Measurements from ENCODE around the gene ACTL7A.

The ACTL7A gene

GRCh38 chr9:108831496-108832178 lies 30.4 kb upstream of the ACTL7A start:
- TF ChIP-seq CTCF (conservative IDR thresholded peaks at IDR 0.05), result no peak
- no peak for TF ChIP-seq ZFX (IDR thresholded peaks at IDR 0.05)
- H3K27ac ChIP-seq, result no peak overlapping the region

- H3K27ac ChIP-seq, result no peak overlapping the region
- TF ChIP-seq CTCF (conservative IDR thresholded peaks at IDR 0.05) (no peak), ZFX (IDR thresholded peaks at IDR 0.05) (no peak)
Measured at GRCh38 chr9:108832179-108832500, 29.9 kb upstream of the ACTL7A start.

GRCh38 chr9:108834959-108835665 lies 27.0 kb upstream of the ACTL7A start:
- no peak for TF ChIP-seq CTCF (conservative IDR thresholded peaks at IDR 0.05)
- TF ChIP-seq ZFX (IDR thresholded peaks at IDR 0.05), result no peak
- H3K27ac ChIP-seq, result no peak overlapping the region

- TF ChIP-seq CTCF (conservative IDR thresholded peaks at IDR 0.05) (no peak), ZFX (IDR thresholded peaks at IDR 0.05) (no peak)
- H3K27ac ChIP-seq, result no peak overlapping the region
Measured at GRCh38 chr9:108835831-108836230, 26.2 kb upstream of the ACTL7A start.

- no peak overlapping the region for H3K27ac ChIP-seq
- TF ChIP-seq ZFX (IDR thresholded peaks at IDR 0.05) (no peak), CTCF (conservative IDR thresholded peaks at IDR 0.05) (no peak)
Measured at GRCh38 chr9:108836319-108836718, 25.7 kb upstream of the ACTL7A start.

- TF ChIP-seq CTCF (conservative IDR thresholded peaks at IDR 0.05), result no peak
- TF ChIP-seq ZFX (IDR thresholded peaks at IDR 0.05), result no peak
- H3K27ac ChIP-seq, result no peak overlapping the region
Measured at GRCh38 chr9:108836781-108837180, 25.3 kb upstream of the ACTL7A start.

- no peak for TF ChIP-seq ZFX (IDR thresholded peaks at IDR 0.05)
- TF ChIP-seq CTCF (conservative IDR thresholded peaks at IDR 0.05), result no peak
Measured at GRCh38 chr9:108837530-108837929, 24.5 kb upstream of the ACTL7A start.

More at GRCh38 chr9:108837530-108837929, 24.5 kb upstream of the ACTL7A start:
- no peak overlapping the region for H3K27ac ChIP-seq

Measured in C4-2B (cell line).